Measurements from ENCODE around the gene HTATIP2. TPM values are rescaled to one million over a fixed set of nuclear protein-coding genes. Genes with fewer than 3 reads are reported as not detected.
"Not testable (repeated sequence)": the region's sequence is repeated elsewhere in the genome, so short reads cannot be mapped to it uniquely, and the experiment has no call there.

The HTATIP2 gene
- total RNA-seq: 52.8 and 118 TPM in 2 replicates

- DNase-seq (ENCODE audit: low read depth, low spot score): no peak
Observed at GRCh38 chr11:20363500-20364340, at the start of gene HTATIP2. Gene HTATIP2 (plus strand): TSS chr11:20363714. CDS start chr11:20364238, 524 bp downstream.

DNA sequence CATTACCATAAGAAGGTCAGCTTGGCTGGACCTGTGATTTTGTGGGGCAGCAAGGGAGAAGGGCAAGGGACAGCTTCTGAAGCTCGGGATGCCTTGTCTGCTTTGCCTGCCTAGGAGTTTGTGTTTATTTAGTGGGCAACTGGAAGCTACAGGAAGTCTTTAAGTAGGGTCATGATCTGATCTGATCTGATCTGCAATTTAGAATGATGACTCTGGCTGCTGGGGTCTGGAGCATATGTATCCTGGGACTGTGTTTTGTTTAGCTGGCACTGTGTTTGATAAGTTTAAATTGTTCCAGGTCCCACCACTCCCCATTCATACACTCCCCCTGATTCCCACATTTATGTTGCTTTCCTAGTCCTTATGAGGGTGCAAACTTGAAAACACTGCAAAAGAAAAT, 47.7 kb upstream of the HTATIP2 start:
- DNase-seq (ENCODE audit: low read depth, low spot score): no peak

DNA sequence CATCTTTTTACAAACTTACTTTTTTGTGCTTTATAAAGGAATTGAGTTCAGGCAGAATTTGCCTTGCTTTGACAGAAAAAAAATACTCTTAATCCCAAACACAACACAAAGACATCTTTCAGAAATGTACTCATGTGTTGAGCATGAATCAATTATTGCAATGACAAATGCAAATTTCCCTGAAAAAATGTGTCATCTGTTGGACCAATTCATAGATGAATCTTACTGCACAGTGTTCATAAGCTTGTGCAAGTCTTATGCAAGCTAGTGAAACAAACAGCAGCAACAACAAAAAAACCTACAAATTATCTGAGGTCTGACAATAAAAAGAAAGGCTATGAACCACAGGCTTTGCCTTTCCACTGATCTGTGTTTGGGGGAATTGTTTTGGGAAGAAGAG, 42.3 kb upstream of the HTATIP2 start:
- no peak for DNase-seq (ENCODE audit: low read depth, low spot score)

DNA sequence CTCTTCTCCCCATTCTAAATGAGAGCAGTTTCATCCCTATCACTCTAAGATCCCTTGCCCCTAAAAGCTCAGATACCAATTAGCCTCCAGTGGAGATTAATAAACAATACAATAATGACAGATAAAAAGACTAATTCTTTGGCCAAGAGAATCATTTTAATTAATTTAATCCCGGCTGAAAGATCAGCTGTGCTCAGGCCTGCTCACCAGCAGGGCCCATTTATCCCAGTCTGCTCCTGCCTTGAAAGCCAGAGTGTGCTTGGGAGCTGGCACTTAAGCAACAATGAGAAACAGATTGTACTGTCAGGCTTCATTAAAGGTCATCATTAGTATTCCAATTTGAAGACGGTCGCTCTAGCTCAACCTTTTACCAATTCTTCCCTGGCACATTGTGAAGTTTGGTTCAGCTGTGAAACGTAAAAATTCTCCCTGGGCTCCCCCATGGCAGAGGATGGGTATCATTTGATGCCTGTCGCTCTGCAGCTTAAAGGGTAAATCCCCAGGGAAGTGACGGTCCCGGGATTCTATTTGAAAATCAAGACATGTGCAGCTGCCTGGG, 36.1 kb upstream of the HTATIP2 start:
- DNase-seq (ENCODE audit: low read depth, low spot score): no peak

DNA sequence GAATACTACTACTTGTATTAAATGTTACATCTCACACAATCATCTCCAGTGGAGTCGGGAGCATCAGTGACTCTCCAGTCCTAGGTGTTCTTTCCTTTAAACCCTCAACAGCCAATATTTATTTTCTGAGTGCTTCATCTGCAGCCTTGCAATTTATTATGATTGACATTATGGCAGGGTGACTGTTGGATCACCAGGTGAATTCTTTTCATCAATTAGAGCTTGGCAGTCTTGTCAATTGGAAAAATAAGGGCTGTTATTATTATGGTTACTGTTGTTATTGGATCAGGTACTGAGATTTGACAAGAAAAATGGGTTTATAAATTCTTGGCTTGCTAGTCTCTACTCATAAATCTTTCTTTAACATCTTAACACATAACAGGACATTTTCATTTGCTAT, 27.5 kb upstream of the HTATIP2 start:
- DNase-seq (ENCODE audit: low read depth, low spot score): no peak

DNA sequence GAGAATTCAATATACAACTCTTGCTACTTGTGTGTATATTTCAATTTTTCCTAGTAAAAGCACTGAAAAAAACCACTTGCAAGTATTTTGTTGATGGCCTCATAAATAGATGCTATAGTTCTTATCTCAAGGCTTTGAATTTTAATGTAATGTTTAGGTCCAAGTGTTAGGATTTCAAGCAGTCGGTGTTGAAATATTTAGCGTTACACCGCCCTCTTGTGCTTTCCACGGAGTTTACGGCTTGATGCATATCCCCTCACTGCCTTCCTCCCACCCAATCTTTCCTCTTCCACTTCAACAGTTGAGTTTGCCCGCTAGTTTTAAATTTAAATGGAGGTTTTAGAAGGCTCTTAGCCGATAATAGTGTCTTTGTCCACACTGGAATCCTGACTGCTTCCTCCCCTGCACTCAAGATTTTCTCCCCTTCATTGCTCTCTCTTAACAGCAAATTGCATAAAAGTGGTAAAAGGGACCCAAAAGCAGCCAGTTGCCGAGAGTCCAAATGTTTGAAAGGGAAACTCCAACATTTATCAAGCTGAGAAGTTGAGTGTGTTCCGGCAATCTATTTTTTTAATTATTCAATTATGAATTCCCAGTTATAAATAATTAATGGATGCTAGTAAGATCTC, 25.9 kb upstream of the HTATIP2 start:
- DNase-seq (ENCODE audit: low read depth, low spot score): no peak

- DNase-seq (ENCODE audit: low read depth, low spot score): no peak
Observed at GRCh38 chr11:20342347-20343141, 21.0 kb upstream of the HTATIP2 start.

DNA sequence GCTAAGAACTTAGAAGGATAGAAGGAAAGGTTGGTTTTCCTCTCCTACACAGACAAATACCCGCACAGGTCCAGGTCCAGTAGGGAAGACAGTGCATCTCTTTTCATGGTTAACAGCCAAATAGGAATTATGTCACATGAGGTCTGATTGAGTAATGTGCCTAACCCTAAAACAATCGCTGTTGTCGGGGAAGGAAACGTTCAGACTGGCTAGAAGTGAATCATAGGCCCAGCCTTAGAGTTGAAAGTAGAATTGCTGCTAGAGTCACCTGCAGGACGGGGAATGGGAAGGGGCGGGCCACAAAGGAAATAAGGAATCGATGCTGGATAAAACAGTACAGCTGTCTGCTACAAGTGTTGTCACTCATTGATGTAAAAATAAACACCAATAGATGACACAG, 12.4 kb upstream of the HTATIP2 start:
- no peak for DNase-seq (ENCODE audit: low read depth, low spot score)

GRCh38 chr11:20351751-20352262, 11.7 kb upstream of the HTATIP2 start:
- DNase-seq (ENCODE audit: low read depth, low spot score): no peak

DNA sequence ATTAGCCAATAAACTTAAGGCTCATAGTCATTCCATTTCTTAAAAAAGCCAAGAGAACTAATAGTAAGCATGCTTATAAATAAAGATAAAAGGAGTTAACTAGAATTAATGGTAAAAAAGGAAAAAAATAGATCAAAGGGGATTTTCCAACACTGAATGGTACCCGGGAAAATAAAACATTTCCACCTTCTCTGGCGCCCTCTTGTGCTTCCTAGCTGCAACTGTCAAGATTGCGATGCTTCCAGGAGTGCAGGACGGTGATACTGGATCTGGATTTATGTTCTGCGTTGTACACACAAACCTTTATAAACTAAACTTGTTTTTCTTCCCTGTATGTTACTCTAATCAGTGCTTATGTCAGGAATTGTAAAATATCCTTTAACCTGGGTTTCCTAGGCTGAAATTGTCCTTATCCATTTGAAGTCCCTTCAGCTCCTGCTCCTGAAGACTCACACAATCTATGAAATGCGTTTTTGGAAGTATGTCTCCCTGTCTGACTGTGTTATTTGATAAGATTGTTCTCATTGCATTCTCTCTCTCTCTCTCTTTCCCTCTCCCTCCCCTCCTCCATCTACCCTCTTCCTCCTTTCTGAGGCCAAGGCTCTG, 9.6 kb upstream of the HTATIP2 start:
- no peak for DNase-seq (ENCODE audit: low read depth, low spot score)

DNA sequence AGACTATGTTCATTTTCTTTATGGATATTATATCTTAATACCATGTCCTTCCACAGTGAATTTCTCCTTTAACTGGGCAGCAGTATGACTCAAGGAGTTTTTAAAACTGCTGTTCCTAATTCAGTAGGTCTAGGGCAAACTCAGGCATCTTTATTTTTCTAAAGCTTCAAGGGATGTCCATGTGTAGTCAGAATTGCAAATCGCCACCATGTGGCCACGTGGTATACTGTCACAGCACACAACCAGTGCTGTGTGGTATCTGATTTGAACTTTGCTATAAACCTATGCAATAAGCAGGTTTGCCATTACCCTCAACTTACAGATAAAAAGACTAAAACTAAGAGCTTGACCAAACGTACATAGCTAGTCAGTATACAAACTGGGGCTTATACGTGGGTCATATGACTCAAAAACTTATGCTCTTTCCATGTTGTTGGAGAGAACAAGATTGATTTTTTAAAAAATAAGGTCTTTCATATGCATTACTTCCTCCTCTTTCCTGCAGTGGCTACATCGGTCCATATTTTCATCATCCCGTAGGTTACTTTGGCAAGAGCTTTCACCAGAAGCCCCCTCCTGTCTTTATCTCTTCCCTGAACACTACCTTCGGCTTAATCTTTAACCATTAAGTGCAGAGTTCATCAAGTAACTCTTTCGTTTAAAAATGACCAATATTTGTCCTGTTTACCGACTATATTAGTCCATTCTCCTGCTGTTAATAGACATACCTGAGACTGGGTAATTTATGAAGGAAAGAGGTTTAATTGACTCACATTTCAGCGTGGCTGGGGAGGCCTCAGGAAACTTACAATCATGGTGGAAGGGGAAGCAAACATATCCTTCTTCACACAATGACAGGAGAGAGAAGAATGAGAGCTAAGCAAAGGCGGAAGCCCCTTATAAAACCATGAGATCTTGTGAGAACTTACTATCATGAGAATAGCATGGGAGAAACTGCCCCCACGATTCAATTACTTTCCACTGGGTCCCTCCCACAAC, 8.0 kb upstream of the HTATIP2 start:
- no peak for DNase-seq (ENCODE audit: low read depth, low spot score)

GRCh38 chr11:20357150-20357549, 6.4 kb upstream of the HTATIP2 start:
- DNase-seq (ENCODE audit: low read depth, low spot score): no peak

GRCh38 chr11:20360650-20361049, 2.9 kb upstream of the HTATIP2 start:
- no peak for DNase-seq (ENCODE audit: low read depth, low spot score)

DNA sequence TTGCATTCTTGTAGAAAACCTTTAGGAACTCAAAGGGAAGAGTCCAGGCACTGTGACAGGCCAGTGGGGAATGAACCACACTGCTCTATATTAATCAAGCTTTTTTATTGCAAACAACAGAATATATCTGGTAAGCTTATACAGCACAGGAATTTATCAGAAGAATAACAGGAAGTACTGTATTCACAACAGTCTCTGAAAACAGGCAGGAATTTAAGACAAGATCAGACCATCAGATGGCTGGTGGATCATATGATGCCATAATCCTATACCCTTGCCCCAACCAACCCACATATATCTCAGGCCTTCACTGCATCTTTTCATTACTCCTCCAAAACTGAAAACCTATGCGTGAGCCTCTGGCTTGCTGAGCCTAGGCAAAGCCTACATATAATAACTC, 1.0 kb upstream of the HTATIP2 start:
- no peak for DNase-seq (ENCODE audit: low read depth, low spot score)

GRCh38 chr11:20363149-20363499, 390 bp upstream of the HTATIP2 start:
- no peak for DNase-seq (ENCODE audit: low read depth, low spot score)

GRCh38 chr11:20364341-20364792, 853 bp downstream of the HTATIP2 start:
- DNase-seq (ENCODE audit: low read depth, low spot score): no peak

DNA sequence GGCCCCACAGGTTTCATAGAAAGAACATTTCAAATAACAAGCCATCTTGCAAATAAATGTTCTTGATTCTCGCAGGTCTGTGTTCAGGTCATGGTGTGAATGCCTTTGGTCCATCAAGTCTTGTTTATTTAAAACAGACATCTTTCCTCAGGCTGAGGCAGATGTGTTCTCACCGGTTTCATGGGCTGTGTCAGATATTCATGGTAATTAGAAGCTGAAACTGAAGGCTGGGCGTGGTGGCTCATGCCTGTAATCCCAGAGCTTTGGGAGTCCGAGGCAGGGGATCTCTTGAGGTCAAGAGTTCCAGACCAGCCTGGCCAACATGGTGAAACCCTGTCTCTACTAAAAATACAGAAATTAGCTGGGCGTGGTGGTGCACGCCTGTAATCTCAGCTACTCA, 2.0 kb downstream of the HTATIP2 start:
- not testable (repeated sequence) for DNase-seq (ENCODE audit: low read depth, low spot score)

- peak; percentile 50 for DNase-seq (ENCODE audit: low read depth, low spot score)
Observed at GRCh38 chr11:20367313-20367948, 3.9 kb downstream of the HTATIP2 start.

GRCh38 chr11:20368438-20368837, 4.9 kb downstream of the HTATIP2 start:
- no peak for DNase-seq (ENCODE audit: low read depth, low spot score)
